NB4 (cell line): ENCODE measurements around the gene MCM8.

ENCODE experiments used
- CTCF ChIP-seq: IDR thresholded peaks from one replicate; pipeline ENCODE4 v1.5.1; 2012; ENCODE audit warnings: low read depth, low read length
- MAX ChIP-seq: IDR thresholded peaks from 2 replicates; pipeline ENCODE4 v1.6.1; 2011; ENCODE audit warnings: low read depth, low read length
- POLR2A ChIP-seq: IDR thresholded peaks from 2 replicates; pipeline ENCODE4 v1.6.1; 2011; ENCODE audit warnings: mild to moderate bottlenecking; ENCODE audit not compliant: insufficient read length; ENCODE audit errors: extremely low read depth

DNA sequence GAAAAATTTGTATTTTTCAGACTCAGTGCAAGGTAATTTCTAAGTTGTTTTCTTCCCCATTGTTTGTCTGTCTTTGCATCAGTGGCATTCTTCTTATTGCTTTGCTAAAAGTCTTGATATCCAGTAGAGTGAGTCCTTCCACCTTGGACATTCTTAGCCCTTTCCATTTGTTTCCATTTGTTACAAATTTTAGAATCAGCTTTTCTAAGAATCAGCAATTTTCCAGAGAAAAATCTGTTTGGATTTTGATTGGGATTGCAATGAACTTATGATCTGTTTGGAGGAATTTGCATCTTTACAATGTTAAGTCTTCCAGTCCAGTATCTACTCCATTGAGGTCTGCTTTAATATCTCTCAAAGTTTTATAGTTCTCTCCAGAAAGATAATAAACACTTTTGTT lies 67.0 kb downstream of the MCM8 start:
- no peak for TF ChIP-seq CTCF
- no peak for TF ChIP-seq POLR2A
- TF ChIP-seq MAX = no peak
